Measurements from ENCODE around the gene USP44. TPM values are rescaled to one million over a fixed set of nuclear protein-coding genes. Genes with fewer than 3 reads are reported as not detected.

USP44 gene
- total and polyA plus RNA-seq, 2 of the 4 experiments (the other 2 are of a cell fraction) = 13.0 to 33.5 TPM

- peaks cover 15 to 58% of the 10 kb centered on the region in 2 experiments for H3K79me1 ChIP-seq (ENCODE audit: low read depth in 1 of 2, low read length in 2 of 2)
- CTCF ChIA-PET = no interaction called here
- no peak overlapping the region for H4K5ac ChIP-seq (ENCODE audit: low read depth, low read length)
- no peak overlapping the region for H3K23ac ChIP-seq (ENCODE audit: low read depth, low read length)
- H2BK20ac ChIP-seq (ENCODE audit: low read depth, low read length) = no peak overlapping the region
- peaks cover 29% of the 10 kb centered on the region; the same call in 1 of the 2 replicates for H4K20me1 ChIP-seq (ENCODE audit: insufficient read depth, low read length)
- in situ Hi-C loops (cut with MboI; ENCODE audit: low sequenced_read_pairs) = no loop called here
- no peak overlapping the region for H4K91ac ChIP-seq (ENCODE audit: insufficient read depth, low read depth, low read length)
- no peak overlapping the region for H3K18ac ChIP-seq (ENCODE audit: low read depth, low read length)
- peaks cover 9% of the 10 kb centered on the region for H3K9me1 ChIP-seq (ENCODE audit: insufficient read depth, low read length)
- H3K9ac ChIP-seq (ENCODE audit: low read depth, low read length) = no peak overlapping the region
- dilution Hi-C loops (cut with HindIII; ENCODE audit: low sequenced_read_pairs, unreplicated experiment) = no loop called here
- no peaks in the 10 kb centered on the region for H3K9me3 ChIP-seq (ENCODE audit: control insufficient read depth, insufficient read depth, low read length)
- H3K4me2 ChIP-seq (ENCODE audit: low read depth, low read length) = no peak overlapping the region
- peaks cover 27% of the 10 kb centered on the region for H3K36me3 ChIP-seq (ENCODE audit: control insufficient read depth, insufficient read depth, low read length)
- BruUV-seq (replicated peaks) = no TSS peak
- no peak overlapping the region for H4K8ac ChIP-seq (ENCODE audit: low read depth in 2 of 2, low read length in 2 of 2)
- H2AK9ac ChIP-seq (replicated peaks; ENCODE audit: low read depth, low read length, poor library complexity) = no peak overlapping the region
- no peak overlapping the region for H2AFZ ChIP-seq (replicated peaks; ENCODE audit: low read length, poor library complexity)
- no peak for DNase-seq
- no peak overlapping the region for H3K4me3 ChIP-seq (ENCODE audit: insufficient read depth, low read depth, low read length)
- no peak for ATAC-seq (ENCODE audit: low read depth)
- POLR2A ChIA-PET (ENCODE audit: unreplicated experiment) = no interaction called here
- H3K4me1 ChIP-seq (ENCODE audit: control insufficient read depth, insufficient read depth, low read length) = peaks cover 5% of the 10 kb centered on the region
- no peak overlapping the region for H3K27ac ChIP-seq (ENCODE audit: insufficient read depth, low read length)
- WGBS, 2 experiments (ENCODE audit: extremely low coverage in 2 of 2, insufficient read length in 1 of 2) = 100% methylated on average over 1 of the region's 7 CpGs; no CpG with 5 or more reads in 1 of the 2 experiments
- H2BK5ac ChIP-seq (ENCODE audit: low read depth, low read length, poor library complexity, severe bottlenecking) = no peak overlapping the region
- H2BK15ac ChIP-seq (ENCODE audit: low read depth, low read length) = no peak overlapping the region
- no peak overlapping the region for H3K56ac ChIP-seq (ENCODE audit: extremely low read depth, insufficient read depth, low read length)
- no peak overlapping the region for H2AK5ac ChIP-seq (ENCODE audit: low read depth, low read length)
- no peak overlapping the region for H3K14ac ChIP-seq (replicated peaks; ENCODE audit: low read depth, low read length)
- intact Hi-C loops (cut with micrococcal nuclease) = no loop called here
- H3K4ac ChIP-seq (ENCODE audit: low read depth, low read length) = no peak overlapping the region
- TF ChIP-seq RFX5 (IDR thresholded peaks at IDR 0.05; ENCODE audit: low read depth, low read length) = no peak
- TF ChIP-seq MAFK (IDR thresholded peaks at IDR 0.05; ENCODE audit: low read depth, low read length) = no peak
- TF ChIP-seq CTCF (conservative IDR thresholded peaks at IDR 0.05; ENCODE audit: low read depth, low read length) = no peak
- no peak for TF ChIP-seq RAD21 (IDR thresholded peaks at IDR 0.05; ENCODE audit: low read length)
- no peak for TF ChIP-seq SMC3 (IDR thresholded peaks at IDR 0.05; ENCODE audit: low read depth, low read length)
- TF ChIP-seq BHLHE40 (IDR thresholded peaks at IDR 0.05; ENCODE audit: low read depth, low read length) = no peak
- TF ChIP-seq MXI1 (IDR thresholded peaks at IDR 0.05; ENCODE audit: borderline replicate concordance, low read depth, low read length) = no peak
- TF ChIP-seq ELK1 (IDR thresholded peaks at IDR 0.05; ENCODE audit: borderline replicate concordance, low read depth, low read length) = no peak
- TF ChIP-seq POLR2A (IDR thresholded peaks at IDR 0.05; ENCODE audit: low read depth, low read length) = no peak
- TF ChIP-seq CEBPB (IDR thresholded peaks at IDR 0.05; ENCODE audit: low read depth, low read length) = no peak
- TF ChIP-seq USF2 (IDR thresholded peaks at IDR 0.05; ENCODE audit: low read depth, low read length) = no peak
- no peak for TF ChIP-seq NFE2L2 (IDR thresholded peaks at IDR 0.05; ENCODE audit: low read depth, low read length)
- TF ChIP-seq FOS (IDR thresholded peaks at IDR 0.05; ENCODE audit: low read depth, low read length) = no peak
- no peak for TF ChIP-seq CHD1 (IDR thresholded peaks at IDR 0.05; ENCODE audit: low read depth, low read length)
- no peak for TF ChIP-seq MAZ (IDR thresholded peaks at IDR 0.05; ENCODE audit: borderline replicate concordance, low read depth, low read length)
- TF ChIP-seq RCOR1 (IDR thresholded peaks at IDR 0.05; ENCODE audit: insufficient replicate concordance, low read length) = no peak
- no peak overlapping the region for H2BK120ac ChIP-seq (ENCODE audit: low read depth, low read length)
- H3K27me3 ChIP-seq (ENCODE audit: control insufficient read depth, insufficient read depth, low read length) = no peaks in the 10 kb centered on the region
Observed at GRCh38 chr12:95481888-95482287, 69.4 kb downstream of the USP44 start.

Measured in IMR-90 (cell line).